ENCODE measurements around the gene PHLDA2. TPM values are rescaled to one million over a fixed set of nuclear protein-coding genes. Genes with fewer than 3 reads are reported as not detected.

PHLDA2 gene
- total and polyA plus RNA-seq, 9 of the 15 experiments (the other 6 are each of a cell fraction or from before 2014, with no cell fraction given), result 0.43 to 42.4 (median 4.7) TPM

DNA sequence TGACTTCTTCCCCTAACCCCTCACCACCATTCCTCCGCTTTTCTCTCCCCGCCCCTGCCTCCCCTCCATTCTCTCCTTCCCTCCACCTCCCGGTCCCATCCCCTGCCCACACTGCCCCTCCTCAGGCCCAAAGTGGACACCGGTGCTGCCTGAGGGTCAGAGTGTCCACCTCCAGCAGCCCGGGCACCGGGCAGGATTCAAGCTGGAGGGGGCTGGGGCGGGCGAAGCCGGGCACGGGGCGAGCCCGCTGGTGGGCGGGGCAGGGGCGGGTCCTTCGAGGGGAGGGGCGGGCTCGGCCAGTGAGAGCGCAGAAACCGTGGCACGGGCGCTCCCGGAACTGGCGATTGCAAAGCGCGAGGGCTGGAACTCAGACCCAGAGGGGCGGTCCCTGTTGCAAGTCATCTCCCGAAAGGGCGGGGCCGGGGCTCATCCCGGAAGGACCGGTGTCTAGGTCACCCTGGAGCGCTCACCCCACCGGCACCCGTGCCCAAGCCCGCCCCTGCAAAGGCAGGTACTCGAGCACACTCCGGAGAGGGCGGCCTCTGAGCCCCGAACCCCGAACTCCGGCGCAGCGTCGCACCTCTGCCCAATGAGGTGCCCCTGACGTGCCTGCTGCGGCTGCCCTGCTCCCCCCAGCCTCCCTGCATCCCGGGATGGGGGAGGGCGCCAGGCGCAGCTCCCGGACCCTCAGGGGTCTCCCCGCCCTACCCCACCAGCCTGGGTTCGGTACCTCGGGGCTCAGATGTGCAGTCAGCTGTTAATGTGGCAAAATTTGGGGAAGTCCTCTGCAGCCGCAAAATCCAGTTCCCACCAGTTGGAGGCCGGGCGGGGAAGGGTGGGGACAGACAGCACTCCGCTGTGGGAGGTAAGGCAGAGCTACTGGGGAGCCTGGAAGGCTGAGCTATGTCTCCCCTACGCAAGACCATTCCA is 27.1 kb downstream of the PHLDA2 start (continued):
- TF ChIP-seq BCL6 (CRISPR knock-in tag; IDR thresholded peaks at IDR 0.05) (no peak), IFI16 (CRISPR knock-in tag; IDR thresholded peaks at IDR 0.05) (no peak), HDAC3 (IDR thresholded peaks at IDR 0.05; ENCODE audit: borderline replicate concordance, partially characterized antibody) (no peak), PRMT5 (CRISPR knock-in tag; IDR thresholded peaks at IDR 0.05) (no peak), U2AF2 (optimal IDR thresholded peaks at IDR 0.05; ENCODE audit: low read depth, low read length) (no peak), POLR2AphosphoS5 (IDR thresholded peaks at IDR 0.05; ENCODE audit: control insufficient read depth, insufficient read depth, low read depth, low read length) (peak; percentile 55), SIN3A (IDR thresholded peaks at IDR 0.05; ENCODE audit: borderline replicate concordance in 2 of 2, control insufficient read depth in 1 of 2, low read depth in 2 of 2, low read length in 2 of 2) (0 out of 4 replicates have a peak, but pooled peaks of 1 of the 2 experiments have one; percentile 38), ZNF583 (CRISPR knock-in tag; IDR thresholded peaks at IDR 0.05) (no peak), ZBTB2 (IDR thresholded peaks at IDR 0.05) (no peak), EWSR1 (IDR thresholded peaks at IDR 0.05; ENCODE audit: borderline replicate concordance, low read depth, partially characterized antibody) (no peak), CHD1 (IDR thresholded peaks at IDR 0.05; ENCODE audit: low read length) (peak; percentile 66), ZNF717 (CRISPR knock-in tag; IDR thresholded peaks at IDR 0.05) (no peak), ZEB2 (IDR thresholded peaks at IDR 0.05) (peak; percentile 85), GTF2E2 (tag; IDR thresholded peaks at IDR 0.05) (no peak), ZNF584 (CRISPR knock-in tag; IDR thresholded peaks at IDR 0.05; ENCODE audit: low read depth) (0 out of 2 replicates have a peak, but pooled peaks have one; percentile 44), CBFB (CRISPR knock-in tag; IDR thresholded peaks at IDR 0.05) (no peak), PCBP1 (IDR thresholded peaks at IDR 0.05; ENCODE audit: low read depth, low read length, poor library complexity, severe bottlenecking) (peak; percentile 63), ZNF41 (CRISPR knock-in tag; conservative IDR thresholded peaks at IDR 0.05) (no peak), ZNF347 (CRISPR knock-in tag; IDR thresholded peaks at IDR 0.05; ENCODE audit: low read depth) (no peak), ZNF639 (CRISPR knock-in tag; conservative IDR thresholded peaks at IDR 0.05 in 1 of 2, IDR thresholded peaks at IDR 0.05 in 1 of 2) (no peak), SIN3B (IDR thresholded peaks at IDR 0.05; ENCODE audit: low read depth) (0 out of 2 replicates have a peak, but pooled peaks have one; percentile 37), ETV6 (IDR thresholded peaks at IDR 0.05; ENCODE audit: borderline replicate concordance in 1 of 2, low read depth in 2 of 2, low read length in 1 of 2) (peak in 1 of 2 experiments; percentile 37; a peak in 1 of 4 replicates), ETV6 (CRISPR knock-in tag; IDR thresholded peaks at IDR 0.05; ENCODE audit: borderline replicate concordance) (no peak)
- TF ChIP-seq, protein P1, sequence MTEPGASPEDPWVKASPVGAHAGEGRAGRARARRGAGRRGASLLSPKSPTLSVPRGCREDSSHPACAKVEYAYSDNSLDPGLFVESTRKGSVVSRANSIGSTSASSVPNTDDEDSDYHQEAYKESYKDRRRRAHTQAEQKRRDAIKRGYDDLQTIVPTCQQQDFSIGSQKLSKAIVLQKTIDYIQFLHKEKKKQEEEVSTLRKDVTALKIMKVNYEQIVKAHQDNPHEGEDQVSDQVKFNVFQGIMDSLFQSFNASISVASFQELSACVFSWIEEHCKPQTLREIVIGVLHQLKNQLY (CRISPR knock-in tag; conservative IDR thresholded peaks at IDR 0.05), result no peak

Data from K562 (cell line).